Stimulated activated CD4-positive, alpha-beta T cell treated with anti-CD3 and anti-CD28 coated beads, Interleukin-15, amount 100 ng/mL, for 24 hours (primary cell): ENCODE data around the gene LAMA5.

Source experiments
- DNase-seq: peaks from one replicate; pipeline ENCODE4 v3.0.0-alpha.2; 2020

LAMA5 gene

GRCh38 chr20:62326959-62327725 is 40.0 kb downstream of the LAMA5 start:
- DNase-seq, result no peak

GRCh38 chr20:62326559-62326958 is 40.6 kb downstream of the LAMA5 start:
- DNase-seq, result no peak

- no peak for DNase-seq
Observed at GRCh38 chr20:62325172-62325905, 41.8 kb downstream of the LAMA5 start.

- no peak for DNase-seq
Observed at GRCh38 chr20:62323980-62324906, 42.9 kb downstream of the LAMA5 start.

- DNase-seq, result no peak
Observed at GRCh38 chr20:62323146-62323979, 43.7 kb downstream of the LAMA5 start.

- no peak for DNase-seq
Observed at GRCh38 chr20:62322492-62323041, 44.5 kb downstream of the LAMA5 start.

GRCh38 chr20:62321975-62322374 is 45.1 kb downstream of the LAMA5 start:
- DNase-seq, result no peak

GRCh38 chr20:62321521-62321948 is 45.6 kb downstream of the LAMA5 start:
- DNase-seq, result peak; percentile 38

- DNase-seq, result peak; percentile 38
Observed at GRCh38 chr20:62320581-62321354, 46.3 kb downstream of the LAMA5 start.

GRCh38 chr20:62319346-62319909 is 47.7 kb downstream of the LAMA5 start:
- no peak for DNase-seq

GRCh38 chr20:62318400-62319345 is 48.4 kb downstream of the LAMA5 start:
- DNase-seq, result no peak

GRCh38 chr20:62317167-62317655 is 49.9 kb downstream of the LAMA5 start:
- DNase-seq, result no peak

GRCh38 chr20:62316331-62317166 is 50.6 kb downstream of the LAMA5 start:
- no peak for DNase-seq

- DNase-seq, result no peak
Observed at GRCh38 chr20:62315773-62316172, 51.3 kb downstream of the LAMA5 start.

GRCh38 chr20:62314711-62315302 is 52.3 kb downstream of the LAMA5 start:
- no peak for DNase-seq

GRCh38 chr20:62314339-62314638 is 52.8 kb downstream of the LAMA5 start:
- no peak for DNase-seq

- DNase-seq, result no peak
Observed at GRCh38 chr20:62313460-62314338, 53.4 kb downstream of the LAMA5 start.
